RWPE2 (cell line): Measurements from ENCODE around the gene DNAAF8.

ENCODE experiments used
- ATAC-seq: fragments of 200-7000 bp; cut with Tn5 transposase; 3 replicates; pipeline ENCODE4 v1.9.1; 2021; ENCODE audit warnings: low read depth
- DNase-seq: peaks from one replicate; pipeline ENCODE4 v3.0.0-alpha.2; 2020; ENCODE audit warnings: low spot score
- H3K27ac ChIP-seq: fragments of 450-650 bp; 2 replicates; pipeline ENCODE4 v1.5.1; 2017; ENCODE audit warnings: mild to moderate bottlenecking; ENCODE audit not compliant: poor library complexity, severe bottlenecking
- H3K27me3 ChIP-seq: fragments of 250-450 bp; sonication (Bioruptor Pico); 2 replicates; pipeline ENCODE4 v1.5.1; 2021; ENCODE audit warnings: mild to moderate bottlenecking, moderate library complexity; ENCODE audit not compliant: insufficient read depth, poor library complexity, severe bottlenecking
- H3K36me3 ChIP-seq: fragments of 250-450 bp; sonication (Bioruptor Pico); 2 replicates; pipeline ENCODE4 v1.5.1; 2020; ENCODE audit warnings: low read depth, mild to moderate bottlenecking, moderate library complexity
- H3K4me1 ChIP-seq: fragments of 250-450 bp; sonication (Bioruptor Pico); 2 replicates; pipeline ENCODE4 v1.5.1; 2021; ENCODE audit warnings: mild to moderate bottlenecking, moderate library complexity; ENCODE audit not compliant: insufficient read depth, poor library complexity, severe bottlenecking
- H3K4me3 ChIP-seq: fragments of 250-450 bp; sonication (Bioruptor Pico); 2 replicates; pipeline ENCODE4 v1.5.1; 2021; ENCODE audit warnings: mild to moderate bottlenecking, moderate library complexity; ENCODE audit not compliant: severe bottlenecking
- H3K9me3 ChIP-seq: fragments of 250-450 bp; sonication (Bioruptor Pico); 2 replicates; pipeline ENCODE4 v1.5.1; 2021; ENCODE audit warnings: mild to moderate bottlenecking, moderate library complexity; ENCODE audit not compliant: severe bottlenecking
- CTCF ChIP-seq: fragments of 450-650 bp; IDR thresholded peaks from one replicate; pipeline ENCODE4 v1.5.1; 2017; ENCODE audit warnings: mild to moderate bottlenecking, moderate library complexity; ENCODE audit not compliant: poor library complexity, severe bottlenecking

Gene DNAAF8

DNA sequence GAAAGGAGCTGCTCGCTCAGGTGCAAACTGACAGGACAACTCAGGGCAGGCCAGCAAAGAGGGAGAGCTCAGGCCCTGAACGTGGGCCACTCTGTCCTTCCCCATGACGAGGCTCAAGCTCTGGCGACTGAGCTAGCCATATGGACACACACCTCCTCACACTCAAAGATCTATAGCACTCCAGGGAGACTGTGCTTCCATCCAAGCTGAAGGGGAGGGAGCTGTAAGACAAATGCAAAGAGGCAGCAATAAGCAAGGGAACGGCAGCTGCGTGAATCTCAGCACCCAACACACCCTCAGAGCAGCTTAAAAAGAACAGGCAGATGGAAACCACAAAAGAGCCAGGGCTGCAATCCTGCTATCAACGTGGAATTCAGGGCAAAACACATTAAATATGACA, 27.5 kb upstream of the DNAAF8 start:
- Histone ChIP-seq H3K9me3 (no peaks in the 10 kb centered on the region), H3K27ac (no peak overlapping the region), H3K4me3 (no peak overlapping the region), H3K36me3 (peaks cover 54% of the 10 kb centered on the region), H3K4me1 (no peaks in the 10 kb centered on the region), H3K27me3 (no peaks in the 10 kb centered on the region)
- no peak for ATAC-seq
- no peak for DNase-seq
- TF ChIP-seq CTCF, result no peak

- no peaks in the 10 kb centered on the region for H3K9me3 ChIP-seq
- ATAC-seq (no peak), DNase-seq (no peak)
- no peaks in the 10 kb centered on the region for H3K4me1 ChIP-seq
- no peak overlapping the region for H3K4me3 ChIP-seq
- no peak overlapping the region for H3K27ac ChIP-seq
- H3K27me3 ChIP-seq, result no peaks in the 10 kb centered on the region
- TF ChIP-seq CTCF, result no peak
- peaks cover 49% of the 10 kb centered on the region for H3K36me3 ChIP-seq
These were observed 24.9 kb upstream of the DNAAF8 start for GRCh38 chr16:4709481-4709880.

- ATAC-seq, result no peak
These were observed 20.5 kb upstream of the DNAAF8 start for GRCh38 chr16:4713663-4714501.

GRCh38 chr16:4714996-4715395, 19.3 kb upstream of the DNAAF8 start:
- Histone ChIP-seq H3K4me1 (no peaks in the 10 kb centered on the region), H3K27me3 (no peaks in the 10 kb centered on the region), H3K27ac (no peak overlapping the region), H3K36me3 (peaks cover 48% of the 10 kb centered on the region), H3K4me3 (no peak overlapping the region), H3K9me3 (no peaks in the 10 kb centered on the region)
- no peak for DNase-seq
- ATAC-seq, result no peak
- TF ChIP-seq CTCF, result no peak

More at GRCh38 chr16:4713663-4714501, 20.5 kb upstream of the DNAAF8 start:
- Histone ChIP-seq H3K27me3 (no peaks in the 10 kb centered on the region), H3K27ac (no peak overlapping the region), H3K36me3 (peaks cover 55% of the 10 kb centered on the region), H3K4me3 (no peak overlapping the region), H3K4me1 (no peaks in the 10 kb centered on the region), H3K9me3 (no peaks in the 10 kb centered on the region)
- DNase-seq, result no peak
- TF ChIP-seq CTCF, result no peak

GRCh38 chr16:4718466-4718865, 15.9 kb upstream of the DNAAF8 start:
- ATAC-seq (no peak), DNase-seq (no peak)
- Histone ChIP-seq H3K4me3 (no peak overlapping the region), H3K9me3 (no peaks in the 10 kb centered on the region), H3K4me1 (no peaks in the 10 kb centered on the region), H3K27ac (no peak overlapping the region), H3K27me3 (no peaks in the 10 kb centered on the region), H3K36me3 (peaks cover 38% of the 10 kb centered on the region)
- TF ChIP-seq CTCF, result no peak
